GM23338 (cell line): ENCODE data around the gene SERINC5. TPM values are rescaled to one million over a fixed set of nuclear protein-coding genes. Genes with fewer than 3 reads are reported as not detected.
A peak's percentile ranks its signal among the peaks of the same experiment; 100 is the strongest.

Experiments used
- ATAC-seq: fragments of 200-7000 bp; cut with Tn5 transposase; 3 replicates; pipeline ENCODE4 v1.9.1; 2020
- DNase-seq: peaks from one replicate; pipeline ENCODE4 v3.0.0-alpha.2; 2015; ENCODE audit warnings: low spot score
- H2AFZ ChIP-seq: fragments of 200-600 bp; sonication (generic); 2 replicates; pipeline ENCODE4 v1.8.0; 2016; ENCODE audit warnings: antibody characterized with exemption, mild to moderate bottlenecking, moderate library complexity
- H3F3A ChIP-seq: fragments of 200-600 bp; sonication (generic); replicated peaks from 2 replicates; pipeline ENCODE4 v1.8.0; 2017; ENCODE audit warnings: antibody characterized with exemption, mixed run types, low read depth
- H3K27ac ChIP-seq: fragments of 200-600 bp; sonication (generic); 2 replicates; pipeline ENCODE4 v1.6.1; 2016; ENCODE audit warnings: low read depth
- H3K27me3 ChIP-seq: fragments of 200-600 bp; sonication (generic); 2 replicates; pipeline ENCODE4 v1.8.0; 2016; ENCODE audit warnings: mild to moderate bottlenecking, mixed run types, moderate library complexity; ENCODE audit not compliant: insufficient read depth
- H3K36me3 ChIP-seq: fragments of 200-600 bp; sonication (generic); 2 replicates; pipeline ENCODE4 v1.8.0; 2016; ENCODE audit warnings: mild to moderate bottlenecking; ENCODE audit not compliant: insufficient read depth
- H3K4me1 ChIP-seq: fragments of 200-600 bp; sonication (generic); 2 replicates; pipeline ENCODE4 v1.8.0; 2016; ENCODE audit warnings: mild to moderate bottlenecking, moderate library complexity; ENCODE audit not compliant: insufficient read depth
- H3K4me2 ChIP-seq: fragments of 200-600 bp; sonication (generic); 2 replicates; pipeline ENCODE4 v1.7.1; 2017; ENCODE audit warnings: mixed run types
- H3K4me3 ChIP-seq: fragments of 200-600 bp; sonication (generic); 2 replicates; pipeline ENCODE4 v1.6.1; 2016; ENCODE audit warnings: mixed run types
- H3K79me2 ChIP-seq: fragments of 200-600 bp; sonication (generic); replicated peaks from 2 replicates; pipeline ENCODE4 v1.8.0; 2017; ENCODE audit warnings: mild to moderate bottlenecking; ENCODE audit not compliant: insufficient read depth
- H3K9me2 ChIP-seq: fragments of 200-600 bp; sonication (generic); 2 replicates; pipeline ENCODE4 v1.8.0; 2017; ENCODE audit not compliant: insufficient read depth
- H4K20me1 ChIP-seq: fragments of 200-600 bp; sonication (generic); replicated peaks from 2 replicates; pipeline ENCODE4 v1.8.0; 2017; ENCODE audit warnings: mild to moderate bottlenecking; ENCODE audit not compliant: insufficient read depth
- H3K27ac Mint-ChIP-seq: 2 replicates; pipeline ENCODE4 v1.8.0; 2020; ENCODE audit warnings: inconsistent platforms, mild to moderate bottlenecking, moderate library complexity, mixed read lengths
- H3K27me3 Mint-ChIP-seq: 3 replicates; pipeline ENCODE4 v1.8.0; 2022; ENCODE audit warnings: low read depth, mild to moderate bottlenecking, moderate library complexity, mixed read lengths, inconsistent platforms; ENCODE audit not compliant: insufficient read depth, poor library complexity
- H3K36me3 Mint-ChIP-seq: 3 replicates; pipeline ENCODE4 v1.8.0; 2021; ENCODE audit warnings: low read depth, mild to moderate bottlenecking, inconsistent platforms, moderate library complexity, mixed read lengths
- H3K4me1 Mint-ChIP-seq: 3 replicates; pipeline ENCODE4 v1.8.0; 2020; ENCODE audit warnings: mild to moderate bottlenecking, inconsistent platforms, mixed read lengths
- H3K4me3 Mint-ChIP-seq: 3 replicates; pipeline ENCODE4 v1.8.0; 2021; ENCODE audit warnings: moderate library complexity, mild to moderate bottlenecking, inconsistent platforms, mixed read lengths
- H3K9me3 Mint-ChIP-seq: 3 replicates; pipeline ENCODE4 v1.8.0; 2020; ENCODE audit warnings: moderate library complexity, mild to moderate bottlenecking, inconsistent platforms, mixed read lengths
- CREB1 ChIP-seq: fragments of 250-450 bp; sonication (Bioruptor Pico); IDR thresholded peaks from 2 replicates; pipeline ENCODE4 v1.5.0; 2020; ENCODE audit warnings: low read depth, mild to moderate bottlenecking, moderate library complexity
- JUNB ChIP-seq: IDR thresholded peaks from one replicate; pipeline ENCODE4 v1.6.1; 2016; ENCODE audit warnings: antibody characterized with exemption; ENCODE audit not compliant: unreplicated experiment
- NANOG ChIP-seq: IDR thresholded peaks from 2 replicates; pipeline ENCODE4 v1.6.1; 2016; ENCODE audit warnings: antibody characterized with exemption, borderline replicate concordance
- POLR2AphosphoS5 ChIP-seq: IDR thresholded peaks from 2 replicates; pipeline ENCODE4 v1.6.1; 2016; ENCODE audit warnings: antibody characterized with exemption, low read depth
- STAT1 ChIP-seq: IDR thresholded peaks from one replicate; pipeline ENCODE4 v1.6.1; 2016; ENCODE audit warnings: antibody characterized with exemption; ENCODE audit not compliant: unreplicated experiment
- ZNF114 ChIP-seq: fragments of 250-450 bp; sonication (Bioruptor Pico); IDR thresholded peaks from 2 replicates; pipeline ENCODE4 v1.5.0; 2020; ENCODE audit warnings: mild to moderate bottlenecking, moderate library complexity
- polyA plus RNA-seq: library from polyadenylated mRNA; unstranded; fragments of >200 nt; fragmentation: Nextera tagmentation; extraction: Ambion mirVana; gene quantifications from 2 replicates; pipeline ENCODE4 v1.2.1, GENCODE V29; 2016
- total RNA-seq: library from RNA; depleted of rRNA; stranded (reverse); fragments of >200 nt; shearing (Covaris generic); gene quantifications from 2 replicates; pipeline ENCODE4 v1.2.3, GENCODE V29; 2014
- TF ChIP-seq, protein P1 (sequence below): fragments of 250-450 bp; sonication (Bioruptor Pico); IDR thresholded peaks from 2 replicates; pipeline ENCODE4 v1.5.0; 2020; ENCODE audit warnings: mild to moderate bottlenecking, moderate library complexity

The SERINC5 gene
- total and polyA plus RNA-seq, 2 experiments from 2014 or later: 34.0 to 107 TPM

DNA sequence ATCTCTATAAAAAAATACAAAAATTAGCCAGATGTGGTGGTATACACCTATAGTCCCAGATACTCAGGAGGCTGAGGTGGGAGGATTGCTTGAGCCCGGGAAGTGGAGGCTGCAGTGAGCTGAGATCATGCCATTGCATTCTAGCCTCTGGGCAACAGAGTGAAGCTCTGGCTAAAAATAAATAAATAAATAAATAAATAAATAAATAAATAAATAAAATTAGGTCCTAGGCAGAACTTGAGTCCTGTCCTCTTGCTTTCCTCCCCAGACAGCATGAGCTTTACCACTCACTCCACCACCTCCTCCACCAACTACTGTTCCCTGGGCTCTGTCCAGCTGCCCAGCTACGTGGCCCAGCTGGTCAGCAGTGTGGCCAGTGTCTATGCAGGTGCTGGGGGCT is 32.3 kb upstream of the SERINC5 start:
- DNase-seq (no peak), ATAC-seq (no peak)
- no peak overlapping the region for H3K4me2 ChIP-seq
- no peaks in the 10 kb centered on the region for H3K79me2 ChIP-seq
- no peaks in the 10 kb centered on the region for H4K20me1 ChIP-seq
- H3F3A ChIP-seq: no peaks in the 10 kb centered on the region
- H3K27me3 ChIP-seq: no peaks in the 10 kb centered on the region
- no peaks in the 10 kb centered on the region for H3K36me3 ChIP-seq
- TF ChIP-seq STAT1: no peak
- TF ChIP-seq NANOG: no peak
- no peak for TF ChIP-seq JUNB
- no peak overlapping the region for H3K27ac Mint-ChIP-seq
- peaks cover 3% of the 10 kb centered on the region for H3K27me3 Mint-ChIP-seq
- H3K9me2 ChIP-seq: peaks cover 15% of the 10 kb centered on the region
- no peak overlapping the region for H3K4me3 Mint-ChIP-seq
- no peaks in the 10 kb centered on the region for H3K4me1 ChIP-seq
- H3K4me1 Mint-ChIP-seq: peaks cover 5% of the 10 kb centered on the region
- no peak overlapping the region for H2AFZ ChIP-seq
- peaks cover 4% of the 10 kb centered on the region; the same call in 2 of the 3 replicates for H3K9me3 Mint-ChIP-seq
- H3K36me3 Mint-ChIP-seq: no peaks in the 10 kb centered on the region
- no peak overlapping the region for H3K27ac ChIP-seq
- no peak overlapping the region for H3K4me3 ChIP-seq

DNA sequence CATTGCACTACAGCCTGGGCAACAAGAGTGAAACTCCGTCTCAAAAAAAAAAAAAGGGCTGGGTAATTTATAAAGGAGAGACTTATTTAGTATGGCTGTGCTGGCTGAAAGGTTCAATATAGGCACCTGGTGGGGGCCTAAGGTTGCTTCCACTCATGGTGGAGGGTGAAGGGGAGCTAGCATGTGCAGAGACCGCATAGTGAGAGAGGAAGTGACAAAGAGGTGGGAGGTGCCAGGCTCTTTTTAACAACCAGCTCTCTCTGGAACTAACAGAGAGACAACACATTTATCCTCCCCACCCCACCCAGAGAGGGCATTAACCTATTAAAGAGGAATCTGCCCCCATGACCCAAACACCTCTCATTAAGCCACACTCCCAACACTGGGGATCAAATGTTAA is 28.9 kb upstream of the SERINC5 start:
- Histone ChIP-seq H4K20me1 (no peaks in the 10 kb centered on the region), H3F3A (no peaks in the 10 kb centered on the region), H3K4me2 (no peak overlapping the region), H2AFZ (peak overlapping the region; percentile 89; the same call in 1 of the 2 replicates), H3K4me3 (no peak overlapping the region), H3K79me2 (no peaks in the 10 kb centered on the region), H3K36me3 (no peaks in the 10 kb centered on the region), H3K27me3 (no peaks in the 10 kb centered on the region), H3K4me1 (no peaks in the 10 kb centered on the region), H3K9me2 (peaks cover 14% of the 10 kb centered on the region), H3K27ac (no peak overlapping the region)
- Mint-ChIP-seq H3K4me3 (no peak overlapping the region), H3K27ac (no peak overlapping the region), H3K4me1 (peaks cover 5% of the 10 kb centered on the region), H3K27me3 (peaks cover 2% of the 10 kb centered on the region), H3K9me3 (no peaks in the 10 kb centered on the region), H3K36me3 (no peaks in the 10 kb centered on the region)
- TF ChIP-seq ZNF114 (no peak), CREB1 (CRISPR knock-in tag) (no peak), NANOG (no peak)
- DNase-seq: no peak
- no peak for ATAC-seq

DNA sequence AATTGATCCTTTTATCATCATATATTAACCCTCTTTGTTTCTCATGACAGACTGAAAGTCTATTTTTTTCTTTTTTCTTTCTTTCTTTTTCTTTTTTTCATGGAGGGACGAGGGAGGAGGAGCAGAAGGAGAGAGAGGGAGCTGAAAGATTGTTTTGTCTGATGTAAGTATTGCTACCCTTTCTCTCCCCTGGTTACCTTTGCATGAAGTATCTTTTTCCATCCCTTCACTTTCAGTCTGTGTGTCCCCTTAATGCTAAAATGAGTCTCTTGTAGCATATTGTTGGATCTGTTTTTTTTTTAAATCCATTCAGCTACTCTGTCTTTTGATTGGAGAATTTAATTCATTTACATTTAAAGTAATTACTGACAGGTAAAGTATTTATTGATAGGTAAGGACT is 27.5 kb upstream of the SERINC5 start:
- H3K36me3 Mint-ChIP-seq: no peaks in the 10 kb centered on the region
- no peak overlapping the region for H3K27ac ChIP-seq
- no peaks in the 10 kb centered on the region for H3K9me3 Mint-ChIP-seq
- DNase-seq: no peak
- ATAC-seq: no peak
- H3K4me2 ChIP-seq: no peak overlapping the region
- no peak overlapping the region for H3K27ac Mint-ChIP-seq
- no peaks in the 10 kb centered on the region for H4K20me1 ChIP-seq
- H3K9me2 ChIP-seq: 0 out of 2 replicates have a peak, but pooled peaks cover under 1% of the 10 kb centered on the region
- H3K4me3 ChIP-seq: no peak overlapping the region
- no peak for TF ChIP-seq ZNF114
- no peak for TF ChIP-seq POLR2AphosphoS5
- no peaks in the 10 kb centered on the region for H3K27me3 ChIP-seq
- H3F3A ChIP-seq: no peaks in the 10 kb centered on the region
- H3K4me1 ChIP-seq: no peaks in the 10 kb centered on the region
- H3K27me3 Mint-ChIP-seq: peaks cover 2% of the 10 kb centered on the region
- no peaks in the 10 kb centered on the region for H3K36me3 ChIP-seq
- peaks cover 5% of the 10 kb centered on the region for H3K4me1 Mint-ChIP-seq
- H2AFZ ChIP-seq: no peak overlapping the region
- H3K79me2 ChIP-seq: no peaks in the 10 kb centered on the region
- no peak overlapping the region for H3K4me3 Mint-ChIP-seq

DNA sequence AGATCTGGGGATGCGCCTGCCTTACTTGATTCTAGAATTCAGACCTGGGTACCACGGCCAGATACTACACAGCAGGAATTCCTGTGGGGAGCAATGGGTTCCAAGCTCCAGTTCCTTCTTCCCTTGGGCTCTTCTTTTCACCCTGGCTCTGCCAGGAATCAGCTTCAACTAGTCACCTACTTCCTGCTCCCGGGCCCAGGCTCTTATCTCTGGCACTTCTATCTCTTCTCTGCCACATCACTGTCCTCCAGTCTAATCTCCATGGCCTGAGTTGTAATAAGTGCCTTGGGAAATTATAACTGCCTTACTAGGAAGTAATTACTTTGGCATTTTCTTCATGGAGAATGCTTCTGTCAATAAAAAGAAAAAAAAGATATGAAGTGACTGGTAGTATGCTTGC is 26.2 kb upstream of the SERINC5 start:
- Histone ChIP-seq H3K4me1 (no peaks in the 10 kb centered on the region), H3K79me2 (no peaks in the 10 kb centered on the region), H3K27me3 (no peaks in the 10 kb centered on the region), H3K9me2 (no peaks in the 10 kb centered on the region), H3K4me3 (no peak overlapping the region), H3K36me3 (no peaks in the 10 kb centered on the region), H3K4me2 (no peak overlapping the region), H3F3A (no peaks in the 10 kb centered on the region), H3K27ac (no peak overlapping the region), H2AFZ (peak overlapping the region; percentile 49; the same call in 1 of the 2 replicates), H4K20me1 (no peaks in the 10 kb centered on the region)
- ATAC-seq (no peak), DNase-seq (no peak)
- no peaks in the 10 kb centered on the region for H3K9me3 Mint-ChIP-seq
- peaks cover 2% of the 10 kb centered on the region for H3K27me3 Mint-ChIP-seq
- H3K27ac Mint-ChIP-seq: no peak overlapping the region
- peaks cover 5% of the 10 kb centered on the region for H3K4me1 Mint-ChIP-seq
- no peaks in the 10 kb centered on the region for H3K36me3 Mint-ChIP-seq
- H3K4me3 Mint-ChIP-seq: no peak overlapping the region
- TF ChIP-seq ZNF114: no peak
- TF ChIP-seq, protein P1, sequence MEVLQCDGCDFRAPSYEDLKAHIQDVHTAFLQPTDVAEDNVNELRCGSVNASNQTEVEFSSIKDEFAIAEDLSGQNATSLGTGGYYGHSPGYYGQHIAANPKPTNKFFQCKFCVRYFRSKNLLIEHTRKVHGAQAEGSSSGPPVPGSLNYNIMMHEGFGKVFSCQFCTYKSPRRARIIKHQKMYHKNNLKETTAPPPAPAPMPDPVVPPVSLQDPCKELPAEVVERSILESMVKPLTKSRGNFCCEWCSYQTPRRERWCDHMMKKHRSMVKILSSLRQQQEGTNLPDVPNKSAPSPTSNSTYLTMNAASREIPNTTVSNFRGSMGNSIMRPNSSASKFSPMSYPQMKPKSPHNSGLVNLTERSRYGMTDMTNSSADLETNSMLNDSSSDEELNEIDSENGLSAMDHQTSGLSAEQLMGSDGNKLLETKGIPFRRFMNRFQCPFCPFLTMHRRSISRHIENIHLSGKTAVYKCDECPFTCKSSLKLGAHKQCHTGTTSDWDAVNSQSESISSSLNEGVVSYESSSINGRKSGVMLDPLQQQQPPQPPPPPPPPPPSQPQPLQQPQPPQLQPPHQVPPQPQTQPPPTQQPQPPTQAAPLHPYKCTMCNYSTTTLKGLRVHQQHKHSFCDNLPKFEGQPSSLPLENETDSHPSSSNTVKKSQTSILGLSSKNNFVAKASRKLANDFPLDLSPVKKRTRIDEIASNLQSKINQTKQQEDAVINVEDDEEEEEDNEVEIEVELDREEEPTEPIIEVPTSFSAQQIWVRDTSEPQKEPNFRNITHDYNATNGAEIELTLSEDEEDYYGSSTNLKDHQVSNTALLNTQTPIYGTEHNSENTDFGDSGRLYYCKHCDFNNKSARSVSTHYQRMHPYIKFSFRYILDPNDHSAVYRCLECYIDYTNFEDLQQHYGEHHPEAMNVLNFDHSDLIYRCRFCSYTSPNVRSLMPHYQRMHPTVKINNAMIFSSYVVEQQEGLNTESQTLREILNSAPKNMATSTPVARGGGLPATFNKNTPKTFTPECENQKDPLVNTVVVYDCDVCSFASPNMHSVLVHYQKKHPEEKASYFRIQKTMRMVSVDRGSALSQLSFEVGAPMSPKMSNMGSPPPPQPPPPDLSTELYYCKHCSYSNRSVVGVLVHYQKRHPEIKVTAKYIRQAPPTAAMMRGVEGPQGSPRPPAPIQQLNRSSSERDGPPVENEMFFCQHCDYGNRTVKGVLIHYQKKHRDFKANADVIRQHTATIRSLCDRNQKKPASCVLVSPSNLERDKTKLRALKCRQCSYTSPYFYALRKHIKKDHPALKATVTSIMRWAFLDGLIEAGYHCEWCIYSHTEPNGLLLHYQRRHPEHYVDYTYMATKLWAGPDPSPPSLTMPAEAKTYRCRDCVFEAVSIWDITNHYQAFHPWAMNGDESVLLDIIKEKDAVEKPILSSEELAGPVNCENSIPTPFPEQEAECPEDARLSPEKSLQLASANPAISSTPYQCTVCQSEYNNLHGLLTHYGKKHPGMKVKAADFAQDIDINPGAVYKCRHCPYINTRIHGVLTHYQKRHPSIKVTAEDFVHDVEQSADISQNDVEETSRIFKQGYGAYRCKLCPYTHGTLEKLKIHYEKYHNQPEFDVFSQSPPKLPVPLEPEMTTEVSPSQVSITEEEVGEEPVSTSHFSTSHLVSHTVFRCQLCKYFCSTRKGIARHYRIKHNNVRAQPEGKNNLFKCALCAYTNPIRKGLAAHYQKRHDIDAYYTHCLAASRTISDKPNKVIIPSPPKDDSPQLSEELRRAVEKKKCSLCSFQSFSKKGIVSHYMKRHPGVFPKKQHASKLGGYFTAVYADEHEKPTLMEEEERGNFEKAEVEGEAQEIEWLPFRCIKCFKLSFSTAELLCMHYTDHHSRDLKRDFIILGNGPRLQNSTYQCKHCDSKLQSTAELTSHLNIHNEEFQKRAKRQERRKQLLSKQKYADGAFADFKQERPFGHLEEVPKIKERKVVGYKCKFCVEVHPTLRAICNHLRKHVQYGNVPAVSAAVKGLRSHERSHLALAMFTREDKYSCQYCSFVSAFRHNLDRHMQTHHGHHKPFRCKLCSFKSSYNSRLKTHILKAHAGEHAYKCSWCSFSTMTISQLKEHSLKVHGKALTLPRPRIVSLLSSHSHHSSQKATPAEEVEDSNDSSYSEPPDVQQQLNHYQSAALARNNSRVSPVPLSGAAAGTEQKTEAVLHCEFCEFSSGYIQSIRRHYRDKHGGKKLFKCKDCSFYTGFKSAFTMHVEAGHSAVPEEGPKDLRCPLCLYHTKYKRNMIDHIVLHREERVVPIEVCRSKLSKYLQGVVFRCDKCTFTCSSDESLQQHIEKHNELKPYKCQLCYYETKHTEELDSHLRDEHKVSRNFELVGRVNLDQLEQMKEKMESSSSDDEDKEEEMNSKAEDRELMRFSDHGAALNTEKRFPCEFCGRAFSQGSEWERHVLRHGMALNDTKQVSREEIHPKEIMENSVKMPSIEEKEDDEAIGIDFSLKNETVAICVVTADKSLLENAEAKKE: no peak
